H9 (cell line): ENCODE results near the gene FAM8A1. TPM values are rescaled to one million over a fixed set of nuclear protein-coding genes. Genes with fewer than 3 reads are reported as not detected.
"Not testable (repeated sequence)": the region's sequence is repeated elsewhere in the genome, so short reads cannot be mapped to it uniquely, and the experiment has no call there.

Experiments
- DNase-seq: peaks from one replicate; pipeline ENCODE4 v3.0.0-alpha.2; 2017
- H2AFZ ChIP-seq: one replicate; pipeline ENCODE4 v1.6.1; 2013; ENCODE audit warnings: mild to moderate bottlenecking, low read length, control low read depth, moderate library complexity
- H2AK5ac ChIP-seq: 2 replicates; pipeline ENCODE4 v1.6.1; 2013; ENCODE audit warnings: low read length, control low read depth, mixed read lengths; ENCODE audit not compliant: insufficient read length
- H2BK120ac ChIP-seq: one replicate; pipeline ENCODE4 v1.6.1; 2013; ENCODE audit warnings: low read depth, mild to moderate bottlenecking, low read length, control low read depth, inconsistent platforms; ENCODE audit not compliant: poor library complexity, severe bottlenecking
- H2BK12ac ChIP-seq: 2 replicates; pipeline ENCODE4 v1.6.1; 2013; ENCODE audit warnings: low read length, control low read depth, mixed read lengths, low read depth; ENCODE audit not compliant: insufficient read length
- H2BK15ac ChIP-seq: 2 replicates; pipeline ENCODE4 v1.6.1; 2013; ENCODE audit warnings: low read depth, low read length, control low read depth
- H2BK20ac ChIP-seq: one replicate; pipeline ENCODE4 v1.6.1; 2013; ENCODE audit warnings: low read depth, mild to moderate bottlenecking, low read length, control low read depth, inconsistent platforms; ENCODE audit not compliant: poor library complexity, severe bottlenecking
- H2BK5ac ChIP-seq: 2 replicates; pipeline ENCODE4 v1.6.1; 2013; ENCODE audit warnings: low read length, control low read depth, mixed read lengths; ENCODE audit not compliant: insufficient read length
- H3K14ac ChIP-seq: 2 replicates; pipeline ENCODE4 v1.6.1; 2013; ENCODE audit warnings: low read length, control low read depth; ENCODE audit not compliant: insufficient read depth
- H3K18ac ChIP-seq: 2 replicates; pipeline ENCODE4 v1.6.1; 2013; ENCODE audit warnings: low read depth, mild to moderate bottlenecking, mixed read lengths, low read length, control low read depth; ENCODE audit not compliant: insufficient read length
- H3K23ac ChIP-seq: 2 replicates; pipeline ENCODE4 v1.6.1; 2013; ENCODE audit warnings: low read length, control low read depth, mixed read lengths, low read depth; ENCODE audit not compliant: insufficient read length
- H3K23me2 ChIP-seq: 2 replicates; pipeline ENCODE4 v1.6.1; 2013; ENCODE audit warnings: low read depth, mild to moderate bottlenecking, mixed read lengths, low read length, control low read depth; ENCODE audit not compliant: insufficient read length, poor library complexity, severe bottlenecking
- H3K27ac ChIP-seq: 2 replicates; pipeline ENCODE4 v1.5.1; 2013; ENCODE audit warnings: low read length, control low read depth, mixed read lengths, low read depth; ENCODE audit not compliant: insufficient read length
- H3K27me3 ChIP-seq: 2 replicates; pipeline ENCODE4 v1.6.1; 2013; ENCODE audit warnings: low read length, control low read depth, inconsistent platforms; ENCODE audit not compliant: insufficient read depth
- H3K4ac ChIP-seq: 2 replicates; pipeline ENCODE4 v1.6.1; 2013; ENCODE audit warnings: low read depth, mild to moderate bottlenecking, control low read depth, inconsistent platforms, low read length, moderate library complexity
- H3K4me1 ChIP-seq: 2 replicates; pipeline ENCODE4 v1.6.1; 2013; ENCODE audit warnings: low read length, control low read depth, inconsistent platforms; ENCODE audit not compliant: insufficient read depth
- H3K4me2 ChIP-seq: 2 replicates; pipeline ENCODE4 v1.6.1; 2013; ENCODE audit warnings: low read length, control low read depth, mixed read lengths; ENCODE audit not compliant: insufficient read length, insufficient read depth
- H3K56ac ChIP-seq: 2 replicates; pipeline ENCODE4 v1.6.1; 2013; ENCODE audit warnings: low read depth, mild to moderate bottlenecking, mixed read lengths, low read length, control low read depth; ENCODE audit not compliant: insufficient read length
- H3K79me1 ChIP-seq: 2 replicates; pipeline ENCODE4 v1.6.1; 2013; ENCODE audit warnings: low read depth, mild to moderate bottlenecking, moderate library complexity, low read length, control low read depth, inconsistent platforms; ENCODE audit not compliant: insufficient read depth, poor library complexity, severe bottlenecking
- H3K79me2 ChIP-seq: 2 replicates; pipeline ENCODE4 v1.6.1; 2013; ENCODE audit warnings: low read length, control low read depth, inconsistent platforms; ENCODE audit not compliant: insufficient read depth
- H3K9ac ChIP-seq: 2 replicates; pipeline ENCODE4 v1.6.1; 2013; ENCODE audit warnings: low read length, control low read depth, mixed read lengths; ENCODE audit not compliant: insufficient read length; ENCODE audit errors: extremely low read depth
- H3K9me3 ChIP-seq: one replicate; pipeline ENCODE4 v1.6.1; 2013; ENCODE audit warnings: low read depth, low read length, inconsistent platforms; ENCODE audit not compliant: control insufficient read depth
- H3T11ph ChIP-seq: one replicate; pipeline ENCODE4 v1.6.1; 2013; ENCODE audit warnings: mild to moderate bottlenecking, low read length, control low read depth, inconsistent platforms
- H4K20me1 ChIP-seq: one replicate; pipeline ENCODE4 v1.6.1; 2013; ENCODE audit not compliant: control insufficient read depth, insufficient read length, insufficient read depth
- H4K5ac ChIP-seq: 2 replicates; pipeline ENCODE4 v1.6.1; 2013; ENCODE audit warnings: low read depth, mild to moderate bottlenecking, mixed read lengths, low read length, control low read depth; ENCODE audit not compliant: insufficient read length
- H4K8ac ChIP-seq: replicated peaks from 2 replicates; pipeline ENCODE4 v1.6.1; 2013; ENCODE audit warnings: low read length, control low read depth, mixed read lengths, low read depth; ENCODE audit not compliant: insufficient read length
- H4K91ac ChIP-seq: 2 replicates; pipeline ENCODE4 v1.6.1; 2013; ENCODE audit warnings: low read depth, mild to moderate bottlenecking, moderate library complexity, mixed read lengths, low read length, control low read depth; ENCODE audit not compliant: insufficient read length
- H3K27ac Mint-ChIP-seq, 3 experiments: 2 replicates in 2 of 3; 3 replicates in 1 of 3; pipeline ENCODE4 v1.8.0; 2020 to 2021; ENCODE audit warnings: mixed read lengths in 3 of 3, mild to moderate bottlenecking in 1 of 3, moderate library complexity in 1 of 3
- H3K27me3 Mint-ChIP-seq: 2 replicates; pipeline ENCODE4 v1.8.0; 2021; ENCODE audit warnings: low read depth, mild to moderate bottlenecking, moderate library complexity, mixed read lengths
- H3K36me3 Mint-ChIP-seq, 3 experiments: 2 replicates in 2 of 3; 3 replicates in 1 of 3; pipeline ENCODE4 v1.8.0; 2020 to 2021; ENCODE audit warnings: low read depth in 3 of 3, mixed read lengths in 3 of 3; ENCODE audit not compliant: insufficient read depth in 1 of 3
- H3K4me1 Mint-ChIP-seq, 2 experiments: 2 replicates each; pipeline ENCODE4 v1.8.0; 2020; ENCODE audit warnings: mixed read lengths in 2 of 2
- H3K4me3 Mint-ChIP-seq, 2 experiments: 2 replicates in 1 of 2; 3 replicates in 1 of 2; pipeline ENCODE4 v1.8.0; 2020 to 2021; ENCODE audit warnings: mild to moderate bottlenecking in 2 of 2, mixed read lengths in 2 of 2, moderate library complexity in 1 of 2
- H3K9me3 Mint-ChIP-seq, 2 experiments: 2 replicates in 1 of 2; 3 replicates in 1 of 2; pipeline ENCODE4 v1.8.0; 2020; ENCODE audit warnings: mild to moderate bottlenecking in 2 of 2, mixed read lengths in 2 of 2, moderate library complexity in 1 of 2
- CTCF ChIP-seq: fragments of 200-600 bp; sonication (generic); conservative IDR thresholded peaks from 3 replicates; pipeline ENCODE4 v1.8.0; 2021; ENCODE audit warnings: antibody characterized with exemption, mild to moderate bottlenecking
- WGBS: extraction: QIAGEN DNeasy Blood & Tissue Kit; methylation state at CpG from one replicate; pipeline ENCODE4 v1.1.7; 2013; ENCODE audit warnings: missing lambda C conversion rate, low lambda C conversion rate, mixed read lengths; ENCODE audit not compliant: insufficient read length; ENCODE audit errors: extremely low coverage; 5-methylcytosine and 5-hydroxymethylcytosine counted together
- total RNA-seq: library from RNA; stranded (reverse); gene quantifications from 2 replicates; pipeline ENCODE4 v1.2.1, GENCODE V29; 2021

The FAM8A1 gene
- total RNA-seq, 1 experiment from 2014 or later: 11.0 TPM

- no peak overlapping the region for H3K4ac ChIP-seq
- WGBS: no CpG with 5 or more reads among the region's 7 CpGs
- H3K4me1 ChIP-seq: no peaks in the 10 kb centered on the region
- no peaks in the 10 kb centered on the region for H4K20me1 ChIP-seq
- no peaks in the 10 kb centered on the region for H3K23me2 ChIP-seq
- Mint-ChIP-seq H3K9me3 (peaks cover 0 to 6% of the 10 kb centered on the region in 2 experiments; a peak in 1 of 5 replicates), H3K27ac (no peak overlapping the region), H3K36me3 (no peaks in the 10 kb centered on the region; a peak in 2 of 7 replicates), H3K4me1 (0 out of 4 replicates have a peak, but pooled peaks cover 2 to 3% of the 10 kb centered on the region in 2 experiments), H3K27me3 (peaks cover 7% of the 10 kb centered on the region; the same call in 1 of the 2 replicates), H3K4me3 (no peak overlapping the region)
- H2BK120ac ChIP-seq: no peak overlapping the region
- H3K9ac ChIP-seq: no peak overlapping the region
- H4K8ac ChIP-seq: no peak overlapping the region
- H3K27ac ChIP-seq: no peak overlapping the region
- no peak overlapping the region for H3K14ac ChIP-seq
- H2BK20ac ChIP-seq: no peak overlapping the region
- H2BK15ac ChIP-seq: no peak overlapping the region
- no peak overlapping the region for H3K23ac ChIP-seq
- H2AFZ ChIP-seq: no peak overlapping the region
- no peak overlapping the region for H4K5ac ChIP-seq
- no peaks in the 10 kb centered on the region for H3K79me2 ChIP-seq
- no peak overlapping the region for H2BK5ac ChIP-seq
- peak; percentile 68 for DNase-seq
- H2BK12ac ChIP-seq: no peak overlapping the region
- no peak overlapping the region for H3K56ac ChIP-seq
- no peak overlapping the region for H3K18ac ChIP-seq
- TF ChIP-seq CTCF: peak; percentile 61
- H3T11ph ChIP-seq: no peak overlapping the region
- H3K4me2 ChIP-seq: no peak overlapping the region
- H2AK5ac ChIP-seq: no peak overlapping the region
- no peak overlapping the region for H4K91ac ChIP-seq
- H3K9me3 ChIP-seq: no peaks in the 10 kb centered on the region
- no peaks in the 10 kb centered on the region for H3K27me3 ChIP-seq
- no peaks in the 10 kb centered on the region for H3K79me1 ChIP-seq
Measured at GRCh38 chr6:17585766-17586490, 14.2 kb upstream of the FAM8A1 start.

GRCh38 chr6:17586623-17587022 lies 13.5 kb upstream of the FAM8A1 start:
- 98% methylated on average over 13 of the region's 13 CpGs for WGBS

More at GRCh38 chr6:17586623-17587022, 13.5 kb upstream of the FAM8A1 start:
- not testable (repeated sequence) for H4K91ac ChIP-seq, H3K9me3 Mint-ChIP-seq, H4K8ac ChIP-seq, H2BK5ac ChIP-seq, H3K4ac ChIP-seq, H3K79me1 ChIP-seq, H3T11ph ChIP-seq, H3K9me3 ChIP-seq, H3K23ac ChIP-seq, H2BK120ac ChIP-seq, H3K4me1 Mint-ChIP-seq, H3K27me3 Mint-ChIP-seq, H2BK15ac ChIP-seq, H2AK5ac ChIP-seq, H3K14ac ChIP-seq, H3K79me2 ChIP-seq, H3K36me3 Mint-ChIP-seq, H4K5ac ChIP-seq, H3K23me2 ChIP-seq, H2BK12ac ChIP-seq, H3K56ac ChIP-seq, H3K18ac ChIP-seq, H2BK20ac ChIP-seq, H3K4me1 ChIP-seq, H3K4me3 Mint-ChIP-seq, H3K9ac ChIP-seq, DNase-seq, H2AFZ ChIP-seq, H3K4me2 ChIP-seq, H3K27me3 ChIP-seq, H4K20me1 ChIP-seq, H3K27ac Mint-ChIP-seq, H3K27ac ChIP-seq
